ENCODE results near the gene SYT7. TPM values are rescaled to one million over a fixed set of nuclear protein-coding genes. Genes with fewer than 3 reads are reported as not detected.

The SYT7 gene
- 7.6 to 9.4 TPM (median 8.3 TPM) in 3 replicates for total RNA-seq

GRCh38 chr11:61581030-61581928 lies at the start of gene SYT7:
TSS of gene SYT7 (minus strand) at chr11:61581076. CDS start at chr11:61580820, 256 bp downstream.
- Mint-ChIP-seq H3K4me1 (peaks cover 22% of the 10 kb centered on the region), H3K27ac (no peak within 1 kb of the TSS), H3K36me3 (no peaks in the 10 kb centered on the region), H3K4me3 (peak within 1 kb of the TSS; percentile 77), H3K9me3 (no peaks in the 10 kb centered on the region), H3K27me3 (ENCODE audit: low read depth) (peaks cover 39% of the 10 kb centered on the region)
- no peak for TF ChIP-seq CTCF (IDR thresholded peaks at IDR 0.05; ENCODE audit: unreplicated experiment)
- peak; percentile 94 to 100 for DNase-seq (ENCODE audit: low spot score in 2 of 2, unreplicated experiment in 2 of 2)

GRCh38 chr11:61630089-61630488 lies 49.2 kb upstream of the SYT7 start:
- Mint-ChIP-seq H3K27ac (peak overlapping the region; percentile 89), H3K4me1 (peaks cover 45% of the 10 kb centered on the region), H3K27me3 (ENCODE audit: low read depth) (no peaks in the 10 kb centered on the region), H3K36me3 (no peaks in the 10 kb centered on the region), H3K4me3 (peak overlapping the region; percentile 37), H3K9me3 (no peaks in the 10 kb centered on the region)
- no peak for DNase-seq (ENCODE audit: low spot score in 2 of 2, unreplicated experiment in 2 of 2)
- TF ChIP-seq CTCF (IDR thresholded peaks at IDR 0.05; ENCODE audit: unreplicated experiment) = no peak

- H3K36me3 Mint-ChIP-seq = no peaks in the 10 kb centered on the region
- no peaks in the 10 kb centered on the region for H3K9me3 Mint-ChIP-seq
- no peak for TF ChIP-seq CTCF (IDR thresholded peaks at IDR 0.05; ENCODE audit: unreplicated experiment)
- peaks cover 47% of the 10 kb centered on the region for H3K4me1 Mint-ChIP-seq
- H3K27me3 Mint-ChIP-seq (ENCODE audit: low read depth) = no peaks in the 10 kb centered on the region
- peak overlapping the region; percentile 12 for H3K4me3 Mint-ChIP-seq
- peak overlapping the region; percentile 89 for H3K27ac Mint-ChIP-seq
- no peak for DNase-seq (ENCODE audit: low spot score in 2 of 2, unreplicated experiment in 2 of 2)
These were observed 48.4 kb upstream of the SYT7 start for GRCh38 chr11:61629082-61629833.

- no peaks in the 10 kb centered on the region for H3K36me3 Mint-ChIP-seq
- no peaks in the 10 kb centered on the region for H3K9me3 Mint-ChIP-seq
- H3K4me3 Mint-ChIP-seq = no peak overlapping the region
- TF ChIP-seq CTCF (IDR thresholded peaks at IDR 0.05; ENCODE audit: unreplicated experiment) = no peak
- DNase-seq (ENCODE audit: low spot score in 2 of 2, unreplicated experiment in 2 of 2) = no peak
- H3K27me3 Mint-ChIP-seq (ENCODE audit: low read depth) = no peaks in the 10 kb centered on the region
- peak overlapping the region; percentile 89 for H3K27ac Mint-ChIP-seq
- peaks cover 47% of the 10 kb centered on the region for H3K4me1 Mint-ChIP-seq
These were observed 47.7 kb upstream of the SYT7 start for GRCh38 chr11:61628662-61628970.

GRCh38 chr11:61627850-61628661 lies 47.2 kb upstream of the SYT7 start:
- Mint-ChIP-seq H3K4me3 (no peak overlapping the region), H3K9me3 (no peaks in the 10 kb centered on the region), H3K4me1 (peaks cover 47% of the 10 kb centered on the region), H3K36me3 (no peaks in the 10 kb centered on the region), H3K27me3 (ENCODE audit: low read depth) (no peaks in the 10 kb centered on the region), H3K27ac (peak overlapping the region; percentile 89)
- peak; percentile 75 for TF ChIP-seq CTCF (IDR thresholded peaks at IDR 0.05; ENCODE audit: unreplicated experiment)
- DNase-seq (ENCODE audit: low spot score in 2 of 2, unreplicated experiment in 2 of 2) = peak; percentile 42 to 81

All from mesothelial cell of epicardium (in vitro differentiated cells).